ENCODE measurements around the gene FAT2.

DNA sequence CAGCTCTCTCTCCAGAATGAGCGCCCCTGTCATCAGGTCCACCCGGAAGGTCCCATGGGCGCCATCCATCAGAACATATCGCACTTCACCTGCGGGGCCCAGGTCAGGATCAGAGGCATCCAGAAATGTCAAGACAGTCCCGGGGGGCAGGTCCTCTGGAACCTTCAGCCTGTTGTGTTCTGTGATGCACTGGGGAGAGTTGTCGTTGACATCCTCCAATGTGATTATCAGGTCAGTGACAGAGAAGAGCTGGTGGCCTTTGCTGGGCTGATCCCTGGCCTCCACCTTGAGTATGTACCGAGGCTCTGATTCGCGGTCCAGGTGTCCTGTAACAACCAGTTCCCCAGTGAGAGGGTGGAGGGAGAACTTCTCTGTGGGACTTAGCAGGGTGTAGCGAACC, 25.2 kb downstream of the FAT2 start:
- no peak for TF ChIP-seq CHD2 (IDR thresholded peaks at IDR 0.05; ENCODE audit: low read length, partially characterized antibody)
- TF ChIP-seq, protein P1, sequence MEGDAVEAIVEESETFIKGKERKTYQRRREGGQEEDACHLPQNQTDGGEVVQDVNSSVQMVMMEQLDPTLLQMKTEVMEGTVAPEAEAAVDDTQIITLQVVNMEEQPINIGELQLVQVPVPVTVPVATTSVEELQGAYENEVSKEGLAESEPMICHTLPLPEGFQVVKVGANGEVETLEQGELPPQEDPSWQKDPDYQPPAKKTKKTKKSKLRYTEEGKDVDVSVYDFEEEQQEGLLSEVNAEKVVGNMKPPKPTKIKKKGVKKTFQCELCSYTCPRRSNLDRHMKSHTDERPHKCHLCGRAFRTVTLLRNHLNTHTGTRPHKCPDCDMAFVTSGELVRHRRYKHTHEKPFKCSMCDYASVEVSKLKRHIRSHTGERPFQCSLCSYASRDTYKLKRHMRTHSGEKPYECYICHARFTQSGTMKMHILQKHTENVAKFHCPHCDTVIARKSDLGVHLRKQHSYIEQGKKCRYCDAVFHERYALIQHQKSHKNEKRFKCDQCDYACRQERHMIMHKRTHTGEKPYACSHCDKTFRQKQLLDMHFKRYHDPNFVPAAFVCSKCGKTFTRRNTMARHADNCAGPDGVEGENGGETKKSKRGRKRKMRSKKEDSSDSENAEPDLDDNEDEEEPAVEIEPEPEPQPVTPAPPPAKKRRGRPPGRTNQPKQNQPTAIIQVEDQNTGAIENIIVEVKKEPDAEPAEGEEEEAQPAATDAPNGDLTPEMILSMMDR (IDR thresholded peaks at IDR 0.05): no peak

All from A549 (cell line).